ENCODE results near the gene UGT1A5.

UGT1A5 gene

GRCh38 chr2:233810385-233810784 is 97.7 kb downstream of the UGT1A5 start:
- no peak for DNase-seq (ENCODE audit: insufficient read length, low spot score)
- no peak for TF ChIP-seq POLR2A (IDR thresholded peaks at IDR 0.05; ENCODE audit: low read depth, low read length)
- FAIRE-seq, result no peak

- TF ChIP-seq POLR2A (IDR thresholded peaks at IDR 0.05; ENCODE audit: low read depth, low read length), result no peak
- no peak for DNase-seq (ENCODE audit: insufficient read length, low spot score)
- FAIRE-seq, result no peak
These were observed 98.4 kb downstream of the UGT1A5 start for GRCh38 chr2:233811087-233811486.

GRCh38 chr2:233811732-233812131 is 99.0 kb downstream of the UGT1A5 start:
- DNase-seq (ENCODE audit: insufficient read length, low spot score) (no peak), FAIRE-seq (no peak)
- no peak for TF ChIP-seq POLR2A (IDR thresholded peaks at IDR 0.05; ENCODE audit: low read depth, low read length)

- no peak for DNase-seq (ENCODE audit: insufficient read length, low spot score)
- no peak for FAIRE-seq
- no peak for TF ChIP-seq POLR2A (IDR thresholded peaks at IDR 0.05; ENCODE audit: low read depth, low read length)
These were observed 100.7 kb downstream of the UGT1A5 start for GRCh38 chr2:233813236-233814055.

GRCh38 chr2:233814056-233814835 is 101.5 kb downstream of the UGT1A5 start:
- no peak for FAIRE-seq
- no peak for TF ChIP-seq POLR2A (IDR thresholded peaks at IDR 0.05; ENCODE audit: low read depth, low read length)
- DNase-seq (ENCODE audit: insufficient read length, low spot score), result peak; percentile 27

GRCh38 chr2:233815861-233816260 is 103.2 kb downstream of the UGT1A5 start:
- FAIRE-seq (no peak), DNase-seq (ENCODE audit: insufficient read length, low spot score) (no peak)
- no peak for TF ChIP-seq POLR2A (IDR thresholded peaks at IDR 0.05; ENCODE audit: low read depth, low read length)

GRCh38 chr2:233816334-233816733 is 103.6 kb downstream of the UGT1A5 start:
- no peak for TF ChIP-seq POLR2A (IDR thresholded peaks at IDR 0.05; ENCODE audit: low read depth, low read length)
- no peak for DNase-seq (ENCODE audit: insufficient read length, low spot score)

GRCh38 chr2:233816771-233817170 is 104.1 kb downstream of the UGT1A5 start:
- FAIRE-seq, result no peak
- no peak for TF ChIP-seq POLR2A (IDR thresholded peaks at IDR 0.05; ENCODE audit: low read depth, low read length)
- no peak for DNase-seq (ENCODE audit: insufficient read length, low spot score)

More at GRCh38 chr2:233816334-233816733, 103.6 kb downstream of the UGT1A5 start:
- FAIRE-seq, result no peak

- TF ChIP-seq POLR2A (IDR thresholded peaks at IDR 0.05; ENCODE audit: low read depth, low read length), result no peak
- FAIRE-seq, result no peak
- DNase-seq (ENCODE audit: insufficient read length, low spot score), result no peak
These were observed 104.7 kb downstream of the UGT1A5 start for GRCh38 chr2:233817361-233817911.

GRCh38 chr2:233817995-233818638 is 105.4 kb downstream of the UGT1A5 start:
- TF ChIP-seq POLR2A (IDR thresholded peaks at IDR 0.05; ENCODE audit: low read depth, low read length), result no peak
- DNase-seq (ENCODE audit: insufficient read length, low spot score) (no peak), FAIRE-seq (no peak)

- FAIRE-seq (no peak), DNase-seq (ENCODE audit: insufficient read length, low spot score) (no peak)
- no peak for TF ChIP-seq POLR2A (IDR thresholded peaks at IDR 0.05; ENCODE audit: low read depth, low read length)
These were observed 106.2 kb downstream of the UGT1A5 start for GRCh38 chr2:233818639-233819621.

GRCh38 chr2:233819884-233820773 is 107.4 kb downstream of the UGT1A5 start:
- DNase-seq (ENCODE audit: insufficient read length, low spot score) (no peak), FAIRE-seq (no peak)
- TF ChIP-seq POLR2A (IDR thresholded peaks at IDR 0.05; ENCODE audit: low read depth, low read length), result no peak

Measured in H54 (cell line).